Thyroid gland (tissue), 4 donors: ENCODE measurements around the gene PRKAG1.

ENCODE experiments used
- POLR2A ChIP-seq, 2 donors: fragments of 450-650 bp; IDR thresholded peaks; one replicate each; pipeline ENCODE4 v1.6.1; 2017; ENCODE audit warnings: antibody characterized with exemption in 2 of 2, mild to moderate bottlenecking in 2 of 2, moderate library complexity in 1 of 2
- TF ChIP-seq, protein P1 (sequence below), 6 experiments: fragments of 200-600 bp in 3 of 6; fragments of 450-650 bp in 3 of 6; sonication (generic) in 3 of 6; IDR thresholded peaks; one replicate each; pipeline ENCODE4 v1.5.1; 2016 to 2019; ENCODE audit warnings: antibody characterized with exemption in 6 of 6, mild to moderate bottlenecking in 2 of 6, inconsistent platforms in 1 of 6, moderate library complexity in 1 of 6

DNA sequence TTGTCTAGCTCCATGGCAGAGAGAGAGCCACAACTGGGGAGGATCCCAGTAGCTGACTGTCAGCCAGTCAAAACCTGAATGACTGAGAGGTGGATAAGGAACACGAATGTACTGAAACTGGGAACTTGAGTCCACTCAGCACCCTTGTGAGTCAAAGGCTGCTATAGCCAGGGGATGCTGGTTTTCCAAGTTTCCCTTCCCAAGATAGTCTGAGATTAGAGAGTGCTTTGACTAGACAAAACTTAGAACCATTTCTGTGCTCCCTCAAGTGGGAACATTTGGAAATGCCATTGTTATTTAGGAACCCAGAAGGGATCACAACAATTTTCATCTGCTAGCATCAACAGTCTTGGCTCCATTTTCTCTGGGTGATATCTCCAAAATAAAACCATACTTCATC, 4.0 kb downstream of the PRKAG1 start:
- TF ChIP-seq, protein P1, sequence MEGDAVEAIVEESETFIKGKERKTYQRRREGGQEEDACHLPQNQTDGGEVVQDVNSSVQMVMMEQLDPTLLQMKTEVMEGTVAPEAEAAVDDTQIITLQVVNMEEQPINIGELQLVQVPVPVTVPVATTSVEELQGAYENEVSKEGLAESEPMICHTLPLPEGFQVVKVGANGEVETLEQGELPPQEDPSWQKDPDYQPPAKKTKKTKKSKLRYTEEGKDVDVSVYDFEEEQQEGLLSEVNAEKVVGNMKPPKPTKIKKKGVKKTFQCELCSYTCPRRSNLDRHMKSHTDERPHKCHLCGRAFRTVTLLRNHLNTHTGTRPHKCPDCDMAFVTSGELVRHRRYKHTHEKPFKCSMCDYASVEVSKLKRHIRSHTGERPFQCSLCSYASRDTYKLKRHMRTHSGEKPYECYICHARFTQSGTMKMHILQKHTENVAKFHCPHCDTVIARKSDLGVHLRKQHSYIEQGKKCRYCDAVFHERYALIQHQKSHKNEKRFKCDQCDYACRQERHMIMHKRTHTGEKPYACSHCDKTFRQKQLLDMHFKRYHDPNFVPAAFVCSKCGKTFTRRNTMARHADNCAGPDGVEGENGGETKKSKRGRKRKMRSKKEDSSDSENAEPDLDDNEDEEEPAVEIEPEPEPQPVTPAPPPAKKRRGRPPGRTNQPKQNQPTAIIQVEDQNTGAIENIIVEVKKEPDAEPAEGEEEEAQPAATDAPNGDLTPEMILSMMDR (IDR thresholded peaks at IDR 0.05), result no peak
- no peak for TF ChIP-seq POLR2A (IDR thresholded peaks at IDR 0.05)
